ENCODE measurements around the gene AQP6.

Gene AQP6

GRCh38 chr12:49956663-49957569 lies 15.8 kb upstream of the AQP6 start:
- DNase-seq (ENCODE audit: low read depth), result no peak

- no peak for DNase-seq (ENCODE audit: low read depth)
These were observed 15.2 kb upstream of the AQP6 start for GRCh38 chr12:49957570-49957967.

GRCh38 chr12:49959685-49960473 lies 12.9 kb upstream of the AQP6 start:
- DNase-seq (ENCODE audit: low read depth), result no peak

GRCh38 chr12:49960474-49961110 lies 12.2 kb upstream of the AQP6 start:
- no peak for DNase-seq (ENCODE audit: low read depth)

- DNase-seq (ENCODE audit: low read depth), result no peak
These were observed 11.4 kb upstream of the AQP6 start, which contains the start of gene AQP5 for GRCh38 chr12:49961111-49961922. TSS of gene AQP5 (plus strand) at chr12:49961872. CDS start at chr12:49962018, 146 bp downstream.

GRCh38 chr12:49961993-49962764 lies 10.6 kb upstream of the AQP6 start:
- no peak for DNase-seq (ENCODE audit: low read depth)

GRCh38 chr12:49962861-49963765 lies 9.6 kb upstream of the AQP6 start:
- no peak for DNase-seq (ENCODE audit: low read depth)

GRCh38 chr12:49963976-49964815 lies 8.6 kb upstream of the AQP6 start:
- no peak for DNase-seq (ENCODE audit: low read depth)

GRCh38 chr12:49964849-49965624 lies 7.7 kb upstream of the AQP6 start:
- DNase-seq (ENCODE audit: low read depth), result no peak

- no peak for DNase-seq (ENCODE audit: low read depth)
These were observed 6.9 kb upstream of the AQP6 start for GRCh38 chr12:49965836-49966235.

GRCh38 chr12:49966511-49967041 lies 6.2 kb upstream of the AQP6 start:
- DNase-seq (ENCODE audit: low read depth), result no peak

GRCh38 chr12:49967042-49967776 lies 5.5 kb upstream of the AQP6 start:
- DNase-seq (ENCODE audit: low read depth), result peak; percentile 51

- DNase-seq (ENCODE audit: low read depth), result no peak
These were observed 4.9 kb upstream of the AQP6 start for GRCh38 chr12:49967777-49968250.

GRCh38 chr12:49968471-49968870 lies 4.3 kb upstream of the AQP6 start:
- DNase-seq (ENCODE audit: low read depth), result no peak

- DNase-seq (ENCODE audit: low read depth), result no peak
These were observed 3.7 kb upstream of the AQP6 start for GRCh38 chr12:49969027-49969426.

GRCh38 chr12:49969651-49970429 lies 2.9 kb upstream of the AQP6 start:
- no peak for DNase-seq (ENCODE audit: low read depth)

Measured in stromal cell of bone marrow (primary cell).